Measurements from ENCODE around the gene ZNF181.

ZNF181 gene

DNA sequence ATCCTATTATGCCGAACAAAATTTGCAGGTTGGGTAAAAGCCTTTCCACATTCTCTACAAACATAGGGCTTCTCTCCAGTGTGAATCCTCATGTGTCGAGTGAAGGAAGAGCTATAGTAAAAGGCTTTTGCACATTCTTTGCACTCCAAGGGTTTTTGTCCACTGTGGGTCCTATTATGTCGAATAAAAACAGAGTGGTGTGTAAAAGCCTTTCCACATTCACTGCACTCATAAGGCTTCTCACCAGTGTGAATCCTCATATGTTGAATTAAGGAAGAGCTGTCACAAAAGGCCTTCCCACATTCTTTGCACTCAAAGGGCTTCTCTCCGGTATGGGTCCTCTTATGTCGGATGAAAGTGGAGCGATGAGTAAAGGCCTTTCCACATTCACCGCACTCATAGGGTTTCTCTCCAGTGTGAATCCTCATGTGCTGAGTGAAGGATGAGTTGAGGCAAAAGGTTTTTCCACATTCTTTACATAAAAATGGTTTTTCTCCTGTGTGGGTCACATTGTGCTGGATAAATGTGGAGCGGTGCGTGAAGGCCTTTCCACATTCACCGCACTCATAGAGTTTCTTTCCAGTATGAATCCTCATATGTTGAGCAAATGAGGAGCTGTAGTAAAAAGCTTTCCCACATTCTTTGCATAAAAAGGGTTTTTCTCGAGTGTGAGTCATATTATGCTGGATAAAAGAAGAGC lies 25.3 kb downstream of the ZNF181 start:
- FAIRE-seq = no peak

DNA sequence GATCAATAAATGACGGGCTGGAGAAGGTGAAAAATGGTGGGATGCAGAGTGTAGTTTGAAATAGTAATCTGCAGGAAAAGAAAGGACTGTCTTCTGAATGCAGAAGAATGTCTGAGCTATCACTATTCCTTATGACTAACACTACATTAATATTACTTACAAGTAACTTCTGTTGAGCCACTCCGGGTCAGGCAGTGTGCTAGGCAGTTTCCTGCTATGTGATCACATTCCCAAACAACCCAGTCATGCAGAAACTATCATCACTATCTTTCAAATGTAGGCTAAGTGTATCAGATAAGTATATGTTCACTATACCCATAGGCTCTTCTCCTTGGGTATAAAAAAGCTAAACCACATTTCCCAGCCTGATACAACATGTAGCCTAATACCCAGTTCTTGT lies 32.3 kb downstream of the ZNF181 start:
- FAIRE-seq = no peak

DNA sequence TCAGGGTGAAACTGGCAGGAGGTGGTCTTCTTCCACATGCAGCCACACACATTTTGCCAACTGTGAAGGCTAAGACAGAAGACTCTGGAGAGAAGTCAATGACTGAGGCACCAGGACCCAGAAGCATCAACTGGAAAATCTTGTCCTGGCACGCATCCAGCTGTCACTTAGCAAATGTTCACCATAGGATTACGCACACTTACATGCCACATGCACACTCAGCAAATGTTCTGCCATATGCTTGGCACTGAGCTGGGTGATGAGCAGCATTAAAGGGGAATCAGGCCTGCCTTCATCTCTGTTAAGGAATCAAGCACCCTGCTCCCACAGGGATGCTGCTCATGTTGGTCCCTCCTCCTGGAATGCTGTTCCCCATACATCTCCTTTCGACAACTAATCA lies 33.9 kb downstream of the ZNF181 start:
- no peak for FAIRE-seq

DNA sequence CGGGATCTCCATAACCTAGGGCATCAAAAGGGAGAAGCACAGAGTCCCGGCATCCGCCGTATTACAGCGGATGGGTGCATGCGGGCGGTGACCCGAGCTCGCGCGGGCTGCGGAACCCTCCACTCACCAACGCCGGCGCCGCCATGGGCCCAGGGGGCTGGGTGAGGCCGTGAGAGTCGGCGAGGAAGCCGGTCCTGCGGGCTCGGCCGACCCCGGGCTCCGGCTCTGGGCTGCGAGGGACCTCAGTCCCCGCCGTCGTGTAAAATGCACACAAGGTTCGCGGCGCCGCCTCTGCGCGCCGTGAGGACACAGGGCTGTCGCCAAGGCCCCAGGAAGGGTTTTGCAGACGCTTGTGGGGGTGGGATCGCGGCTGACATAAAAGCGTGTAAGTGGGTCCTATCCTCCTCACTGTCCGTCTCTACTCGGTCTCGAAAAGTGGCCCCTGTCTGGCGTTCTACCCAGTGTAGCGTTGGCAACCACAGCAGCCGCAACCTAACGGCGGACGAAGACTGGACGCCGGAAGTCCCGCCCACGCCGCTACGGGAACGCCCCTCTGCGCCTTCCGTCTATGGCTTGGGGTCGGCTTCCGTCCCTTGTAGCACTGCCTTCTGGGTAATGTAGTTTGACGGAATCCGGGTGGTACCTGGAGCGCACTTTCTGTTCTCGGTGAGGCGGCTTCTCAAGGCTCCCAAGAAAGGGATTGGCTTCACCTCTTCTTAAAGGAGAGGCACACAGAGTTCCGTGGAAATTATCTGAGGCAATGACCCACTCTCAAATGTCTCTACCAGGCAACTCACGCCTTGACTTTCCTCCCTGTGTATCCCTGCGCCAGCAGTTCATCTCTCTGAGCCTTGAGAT lies 38.9 kb downstream of the ZNF181 start, which contains the start of gene ZNF599:
TSS of gene ZNF599 (minus strand) at position 519 of the 858 bp plus-strand sequence. CDS start at position 145, 374 bp downstream.
- FAIRE-seq = peak; percentile 86

DNA sequence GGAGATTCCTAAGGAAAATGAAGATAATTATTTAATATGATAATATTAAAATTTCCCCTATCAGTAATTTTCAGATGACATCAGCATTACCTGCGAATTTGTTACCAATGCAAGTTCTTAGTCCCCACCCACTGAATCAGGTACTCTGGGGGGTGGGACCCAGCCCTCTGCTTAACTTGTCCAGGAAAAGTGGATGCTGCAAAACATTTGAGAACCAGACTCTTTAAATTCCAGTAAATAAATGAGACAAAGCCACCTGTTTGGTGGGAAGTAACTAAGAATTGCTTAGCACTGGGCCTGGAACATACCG lies 39.5 kb downstream of the ZNF181 start:
- no peak for FAIRE-seq

DNA sequence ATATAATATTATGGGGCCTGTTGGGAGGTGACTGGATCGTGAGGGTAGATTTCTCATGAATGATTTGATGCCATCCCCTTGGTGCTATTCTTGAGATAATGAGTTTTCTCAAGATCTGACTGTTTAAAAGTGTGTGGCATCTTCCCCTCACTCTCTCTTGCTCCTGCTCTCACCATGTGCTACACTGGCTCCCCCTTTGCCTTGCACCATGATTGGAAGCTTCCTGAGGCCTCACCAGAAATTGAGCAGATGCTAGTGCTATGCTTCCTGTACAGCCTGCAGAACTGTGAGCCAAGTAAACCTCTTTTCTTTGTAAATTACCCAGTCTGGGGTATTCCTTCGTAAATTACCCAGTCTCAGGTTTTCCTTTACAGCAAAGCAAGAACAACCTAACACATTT lies 40.8 kb downstream of the ZNF181 start:
- no peak for FAIRE-seq

DNA sequence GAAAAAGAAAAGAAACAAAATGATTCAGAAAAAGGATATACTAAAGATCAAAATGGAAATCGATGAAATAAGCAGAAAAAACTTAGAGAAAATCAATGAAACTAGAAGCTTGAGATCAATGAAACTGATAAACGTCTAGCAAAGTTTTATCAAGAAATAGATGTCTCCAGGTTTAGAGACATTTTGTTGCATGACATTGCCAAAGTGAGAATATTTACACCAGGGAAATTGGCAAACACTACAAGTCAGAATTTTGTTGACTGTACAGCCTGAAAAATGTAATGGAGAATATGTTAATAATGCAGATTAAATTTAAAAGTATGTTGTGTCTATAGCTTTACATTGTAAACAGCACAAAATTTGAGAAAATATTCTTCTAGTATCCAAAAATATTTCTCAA lies 44.3 kb downstream of the ZNF181 start:
- FAIRE-seq = no peak

DNA sequence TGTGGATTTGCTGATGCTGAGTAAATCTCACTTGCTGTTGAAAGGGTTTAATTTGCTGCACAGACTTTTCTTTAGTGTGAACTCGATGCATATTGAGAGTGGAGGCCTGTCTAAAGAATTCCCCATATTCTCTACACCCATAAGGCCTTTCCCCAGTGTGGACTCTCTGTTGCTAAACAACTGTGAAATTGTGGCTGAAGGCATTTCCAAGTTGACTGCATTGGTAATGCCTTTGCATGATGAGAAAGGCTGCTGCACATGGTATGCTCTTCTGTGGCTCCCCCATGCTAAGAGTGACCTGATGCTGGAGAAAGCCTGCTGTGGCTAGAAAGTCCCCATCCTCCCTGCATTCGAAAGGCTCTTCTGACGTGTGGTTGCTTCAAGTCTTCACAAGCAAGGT lies 45.6 kb downstream of the ZNF181 start:
- no peak for FAIRE-seq

DNA sequence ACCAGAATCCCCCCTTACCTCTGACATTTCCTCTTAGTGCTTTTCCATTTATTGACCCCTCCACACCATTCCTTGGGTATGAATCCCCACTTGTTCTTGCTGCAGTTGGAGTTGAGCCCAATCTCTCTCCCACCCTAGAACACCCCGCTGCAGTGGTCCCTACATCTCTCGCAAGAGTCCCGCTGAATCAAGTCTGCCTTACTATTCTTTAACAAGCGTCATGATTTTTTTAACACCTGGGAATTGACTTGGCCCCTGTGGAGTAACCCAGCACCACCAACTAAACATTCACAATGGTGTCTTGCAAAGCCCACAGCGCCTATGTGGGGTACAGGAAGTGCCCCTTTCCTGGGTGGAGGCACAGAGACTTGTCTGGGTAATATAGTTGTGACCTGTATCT lies 52.2 kb downstream of the ZNF181 start:
- no peak for FAIRE-seq

DNA sequence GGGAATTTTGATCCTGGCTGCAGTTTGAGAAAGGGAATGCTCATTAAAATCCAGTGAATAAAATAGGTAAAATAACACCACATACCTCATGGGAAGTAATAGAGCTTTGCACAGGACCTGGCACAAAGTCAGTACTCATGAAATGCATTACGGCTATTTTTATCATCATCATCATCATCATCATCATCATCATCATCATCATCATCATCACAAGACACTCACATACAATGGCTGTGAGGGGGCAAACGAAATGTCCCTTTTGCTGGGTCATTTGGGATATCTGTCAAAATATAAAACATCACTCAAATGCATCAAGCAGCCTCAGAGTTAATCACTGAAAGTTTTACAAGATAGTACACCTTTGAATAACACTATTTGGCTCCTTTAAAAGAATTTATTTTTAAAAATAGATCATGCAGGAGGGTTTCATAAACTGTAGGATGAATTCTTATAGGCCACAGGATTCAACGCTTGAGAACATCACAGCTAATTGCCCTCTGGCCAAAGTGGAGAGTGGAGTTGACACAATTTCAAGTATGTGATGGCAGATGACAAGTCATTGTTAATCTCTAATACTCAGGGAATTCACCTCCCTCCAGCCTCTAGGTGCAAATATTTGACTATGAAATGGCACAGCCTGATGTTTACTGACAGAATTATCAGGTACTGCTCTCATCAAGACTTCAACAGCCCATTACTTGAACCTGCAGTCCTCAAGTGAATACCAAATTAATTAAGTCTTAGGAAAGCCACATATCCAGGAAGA lies 53.2 kb downstream of the ZNF181 start:
- FAIRE-seq = no peak

DNA sequence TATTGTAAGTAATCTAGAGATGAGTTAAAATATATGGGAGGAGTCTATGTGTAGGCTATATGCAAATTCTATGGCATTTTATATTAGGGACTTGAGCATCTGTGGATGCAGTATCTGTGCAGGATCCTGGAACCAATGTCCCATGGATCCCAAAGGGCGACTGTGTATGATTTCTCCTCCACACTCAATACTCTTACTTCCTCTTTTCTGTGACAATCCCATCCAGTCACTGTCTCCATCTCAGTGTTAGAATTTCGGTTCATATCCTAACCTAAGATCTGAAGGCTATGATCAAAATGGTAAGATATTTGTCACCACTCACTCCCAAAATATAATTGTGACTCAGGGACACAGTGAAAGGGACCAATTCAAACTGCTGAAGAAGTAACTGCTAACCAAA lies 54.0 kb downstream of the ZNF181 start:
- FAIRE-seq = no peak

DNA sequence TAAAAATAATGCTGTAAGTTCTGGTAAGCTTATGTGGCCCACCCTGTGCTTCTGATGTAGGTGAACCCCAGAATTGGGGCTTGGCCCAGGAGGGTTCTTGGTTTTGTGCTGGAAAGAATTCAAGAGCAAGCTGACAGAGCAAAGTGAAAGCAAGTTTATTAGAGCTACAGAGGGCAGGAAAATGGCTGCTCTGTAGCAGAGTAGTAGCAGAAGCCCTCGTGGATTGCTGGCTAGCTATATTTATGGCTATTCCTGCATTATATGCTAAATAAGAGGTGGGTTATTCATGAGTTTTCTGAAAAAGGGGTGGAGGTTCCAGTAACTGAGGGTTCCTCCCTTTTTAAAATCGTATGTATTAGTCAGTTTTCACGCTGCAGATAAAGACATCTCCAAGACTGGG lies 59.5 kb downstream of the ZNF181 start:
- no peak for FAIRE-seq

DNA sequence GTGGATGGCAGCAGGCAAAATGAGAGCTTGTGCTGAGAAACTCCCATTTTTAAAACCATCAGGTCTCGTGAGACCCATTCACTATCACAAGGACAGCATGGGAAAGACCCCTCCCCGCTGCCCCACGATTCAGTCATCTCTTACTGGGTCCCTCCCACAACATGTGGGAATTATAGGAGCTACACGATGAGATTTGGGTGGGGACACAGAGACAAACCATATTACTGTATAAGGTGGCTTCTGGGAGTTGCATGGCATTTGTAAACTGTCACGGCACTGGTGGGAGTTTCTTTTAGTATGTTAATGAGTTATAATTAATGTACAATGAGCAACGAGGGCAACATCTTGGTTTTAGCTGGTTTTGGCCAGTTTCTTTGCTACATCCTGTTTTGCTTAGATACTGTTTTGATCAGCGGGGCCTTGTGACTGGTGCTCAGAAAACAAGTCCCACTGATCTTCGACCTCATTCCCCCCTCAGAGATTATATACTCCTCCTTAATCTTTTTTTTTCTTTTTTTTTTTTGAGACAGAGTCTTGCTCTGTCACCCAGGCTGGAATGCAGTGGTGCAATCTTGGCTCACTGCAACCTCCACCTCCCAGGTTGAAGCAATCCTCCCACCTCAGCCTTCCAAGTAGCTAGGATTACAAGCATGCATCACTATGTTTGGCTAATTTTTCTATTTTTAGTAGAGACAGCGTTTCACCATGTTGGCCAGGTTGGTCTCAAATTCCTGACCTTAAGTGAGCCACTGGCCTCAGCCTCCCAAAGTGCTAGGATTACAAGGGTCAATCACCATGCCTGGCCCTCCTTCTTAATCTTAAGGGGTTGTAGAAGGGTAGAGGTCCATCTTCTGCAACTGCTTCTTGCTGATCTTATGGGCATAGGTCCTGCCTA lies 60.3 kb downstream of the ZNF181 start:
- no peak for FAIRE-seq
